HG03039 (cell line): Measurements from ENCODE around the gene ZNF239.
"Not testable (repeated sequence)": the region's sequence is repeated elsewhere in the genome, so short reads cannot be mapped to it uniquely, and the experiment has no call there.

Experiments used
- ATAC-seq: cut with Tn5 transposase; IDR thresholded peaks from one replicate; pipeline ENCODE4 v1.9.1; 2021; ENCODE audit warnings: mild to moderate bottlenecking, moderate library complexity; ENCODE audit not compliant: unreplicated experiment

ZNF239 gene

GRCh38 chr10:43574001-43574892 is at the start of gene ZNF239:
Gene ZNF239 (minus strand): TSS chr10:43574616. CDS start chr10:43558079, 16,537 bp downstream.
- ATAC-seq = peak; percentile 87

GRCh38 chr10:43623351-43623750 is 48.9 kb upstream of the ZNF239 start:
- ATAC-seq = no peak

GRCh38 chr10:43622038-43622437 is 47.6 kb upstream of the ZNF239 start:
- no peak for ATAC-seq

- no peak for ATAC-seq
These were observed 45.0 kb upstream of the ZNF239 start for GRCh38 chr10:43619368-43619767.

- no peak for ATAC-seq
These were observed 42.4 kb upstream of the ZNF239 start for GRCh38 chr10:43616697-43617370.

GRCh38 chr10:43610636-43611035 is 36.2 kb upstream of the ZNF239 start:
- no peak for ATAC-seq

- no peak for ATAC-seq
These were observed 32.8 kb upstream of the ZNF239 start for GRCh38 chr10:43607199-43607573.

- peak; percentile 97 for ATAC-seq
These were observed 32.1 kb upstream of the ZNF239 start, which contains the start of gene ZNF485 for GRCh38 chr10:43606323-43607198. Gene ZNF485 (plus strand): TSS chr10:43606438. CDS start chr10:43607051, 613 bp downstream.

- ATAC-seq = peak; percentile 17
These were observed 31.5 kb upstream of the ZNF239 start for GRCh38 chr10:43605850-43606322.

- ATAC-seq = not testable (repeated sequence)
These were observed 27.2 kb upstream of the ZNF239 start for GRCh38 chr10:43601576-43601975.

GRCh38 chr10:43599333-43599732 is 24.9 kb upstream of the ZNF239 start:
- no peak for ATAC-seq

GRCh38 chr10:43598446-43598845 is 24.0 kb upstream of the ZNF239 start:
- ATAC-seq = no peak

- ATAC-seq = no peak
These were observed 22.1 kb upstream of the ZNF239 start for GRCh38 chr10:43596546-43596945.

GRCh38 chr10:43595739-43596298 is 21.4 kb upstream of the ZNF239 start:
- ATAC-seq = peak; percentile 55

- peak; percentile 94 for ATAC-seq
These were observed 20.7 kb upstream of the ZNF239 start for GRCh38 chr10:43594944-43595589.

GRCh38 chr10:43591303-43591904 is 17.0 kb upstream of the ZNF239 start:
- no peak for ATAC-seq

GRCh38 chr10:43586730-43587115 is 12.3 kb upstream of the ZNF239 start:
- not testable (repeated sequence) for ATAC-seq

GRCh38 chr10:43585981-43586729 is 11.7 kb upstream of the ZNF239 start:
- no peak for ATAC-seq

GRCh38 chr10:43585046-43585445 is 10.6 kb upstream of the ZNF239 start:
- no peak for ATAC-seq
